ENCODE measurements around the gene ANKRD16.

- TF ChIP-seq POLR2AphosphoS5 (IDR thresholded peaks at IDR 0.05; ENCODE audit: borderline replicate concordance, low read depth, low read length): no peak
- no peak for TF ChIP-seq EZH2 (IDR thresholded peaks at IDR 0.05)
Measured at GRCh38 chr10:5812283-5813090, 77.2 kb downstream of the ANKRD16 start.

Measured in SK-N-MC (cell line).